Heart right ventricle (tissue), 16 donors: ENCODE measurements around the gene ADD2. TPM values are rescaled to one million over a fixed set of nuclear protein-coding genes. Genes with fewer than 3 reads are reported as not detected.

Source experiments
- ATAC-seq, 8 donors: fragments of 200-7000 bp; cut with Tn5 transposase; one replicate each; pipeline ENCODE4 v1.9.1; 2020; ENCODE audit warnings: mild to moderate bottlenecking in 8 of 8, moderate library complexity in 8 of 8, moderate number of reproducible peaks in 1 of 8
- DNase-seq, 2 donors: peaks; one replicate each; pipeline ENCODE4 v3.0.0-alpha.2; 2020
- H3K27ac ChIP-seq, 10 donors: fragments of 200-600 bp; sonication (generic) in 2 of 10; one replicate each; pipeline versions ENCODE4 v1.5.0 to v1.8.0; 2020 to 2022; ENCODE audit warnings: mild to moderate bottlenecking in 3 of 10
- H3K27me3 ChIP-seq, 7 donors: fragments of 200-600 bp; one replicate each; pipeline ENCODE4 v1.8.0; 2021 to 2022; ENCODE audit warnings: mild to moderate bottlenecking in 2 of 7
- H3K36me3 ChIP-seq, 9 donors: fragments of 200-600 bp; sonication (generic) in 1 of 9; one replicate each; pipeline versions ENCODE4 v1.5.0 to v1.8.0; 2020 to 2022; ENCODE audit warnings: mild to moderate bottlenecking in 2 of 9
- H3K4me1 ChIP-seq, 9 donors: fragments of 200-600 bp; sonication (generic) in 1 of 9; one replicate each; pipeline versions ENCODE4 v1.5.0 to v1.8.0; 2020 to 2022; ENCODE audit warnings: mild to moderate bottlenecking in 4 of 9
- H3K4me3 ChIP-seq, 10 donors: fragments of 200-600 bp; sonication (generic) in 2 of 10; one replicate each; pipeline versions ENCODE4 v1.5.0 to v1.8.0; 2020 to 2022; ENCODE audit warnings: mild to moderate bottlenecking in 7 of 10, moderate library complexity in 2 of 10
- H3K9me3 ChIP-seq, 11 donors: fragments of 200-600 bp in 10 of 11; sonication (generic) in 2 of 11; one replicate each; pipeline versions ENCODE4 v1.5.0 to v1.8.0; 2013 to 2022; ENCODE audit warnings: mild to moderate bottlenecking in 2 of 11, control low read depth in 1 of 11, moderate library complexity in 1 of 11
- WGBS, 2 donors: extraction: QIAGEN DNeasy Blood & Tissue Kit; methylation state at CpG; one replicate each; pipeline ENCODE4 v1.1.7; 2013; ENCODE audit warnings: inconsistent platforms in 1 of 2; 5-methylcytosine and 5-hydroxymethylcytosine counted together
- intact Hi-C, 10 donors: fragments of 100-400 bp; cut with DNase I; formaldehyde crosslinking; loops; one replicate each; pipeline versions ENCODE4 v1.11.1 to v1.14.2; 2022
- polyA plus RNA-seq, 2 donors: library from polyadenylated mRNA; stranded (reverse); fragments of 200-250 nt; gene quantifications; one replicate each; pipeline ENCODE4 v1.2.3, GENCODE V29; 2013
- total RNA-seq, 10 donors: library from RNA; stranded (reverse); fragmentation: NEBNext Ultra II Directional in 3 of 10; extraction: Animal tissue kit (Norgen Biotek cat#: 25700) in 3 of 10; gene quantifications; one replicate each; pipeline versions ENCODE4 v1.2.1 to v1.2.4, GENCODE V29; 2021 to 2023
- TF ChIP-seq, protein P1 (sequence below), 9 donors: fragments of 200-600 bp; sonication (generic) in 2 of 9; IDR thresholded peaks; one replicate each; pipeline versions ENCODE4 v1.5.0 to v1.8.0; 2021 to 2022; ENCODE audit warnings: antibody characterized with exemption in 9 of 9, mild to moderate bottlenecking in 5 of 9, moderate library complexity in 1 of 9
- donor health status: Arrhythmogenic right ventricular cardiomyopathy.
- donor health status: ischemic (EF 13 %, LVEDD 7.1; RV severe dilation, severe dysfunction).
- donor health status: healthy with polysubstance abuse.
- donor health status: DM: no; HTN: yes; CAD: no.
- donor health status: DM: no; HTN: no; CAD: no.
- donor health status: ischemic (EF 25% LVEDD 6.9; RV normal size, moderate dysfunction).
- donor health status: ischemic (EF 25% LVEDD 5.7; RV mildly dilated, moderate dysfunction).
- donor health status: healthy.
- donor health status: DM: yes; HTN: yes; CAD: no.
- donor health status: Ischemic cardiomyopathy.
- donor health status: ischemic (EF 35%, LVEDD 5.7; RV mildly dilated, moderate dysfunction).
- donor health status: nonischemic (EF 11% LVEDD 7.7; RV severe dilation, severe dysfunction).
- donor health status: DM: yes; HTN: yes; CAD: no.
- donor health status: PGD.
- donor health status: ischemic (EF 29% LVEDD 5.4; RV normal size, mild dysfunction).
- donor health status: nonischemic (EF 23%, LVEDD 6.1; RV moderate dilation, normal function).

ADD2 gene
- total and polyA plus RNA-seq, 12 donors, result 0.16 to 5.7 (median 2.2) TPM

DNA sequence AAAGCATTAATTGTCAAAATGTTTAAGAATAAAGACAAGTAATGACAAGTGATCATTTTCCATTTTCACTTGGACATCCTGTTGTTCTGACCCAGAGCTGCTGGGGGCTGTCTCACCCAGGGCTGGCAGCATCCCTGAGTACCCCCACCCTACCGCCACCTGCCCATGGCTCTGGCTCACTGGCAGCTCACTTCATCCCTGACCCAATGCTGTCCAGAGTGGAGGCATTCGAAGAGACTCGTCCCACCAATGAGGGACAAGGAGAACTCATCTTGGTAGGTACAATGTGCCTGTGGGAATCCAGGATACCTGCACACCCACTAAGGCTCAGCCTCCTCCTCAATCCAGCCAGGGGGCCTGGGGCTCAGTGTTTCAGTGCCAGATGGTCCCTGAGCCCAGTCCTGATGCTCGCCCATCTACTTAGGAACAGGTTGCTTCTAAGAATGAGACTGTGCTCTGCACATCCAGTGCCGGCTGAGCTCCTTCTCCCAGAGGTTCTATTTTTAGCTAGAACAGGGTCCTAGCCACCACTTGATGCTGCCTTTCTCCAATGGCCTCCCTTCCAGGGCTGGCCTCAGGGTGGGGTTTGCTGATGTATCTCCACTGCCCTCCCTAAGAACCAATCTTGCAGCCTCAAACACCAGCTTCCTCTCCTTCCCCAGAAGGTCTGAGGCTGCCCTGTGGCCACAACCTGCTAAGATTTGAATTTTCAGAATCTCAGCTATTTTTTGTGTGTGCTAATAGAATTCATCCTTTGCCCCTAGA, 53.7 kb downstream of the ADD2 start:
- TF ChIP-seq, protein P1, sequence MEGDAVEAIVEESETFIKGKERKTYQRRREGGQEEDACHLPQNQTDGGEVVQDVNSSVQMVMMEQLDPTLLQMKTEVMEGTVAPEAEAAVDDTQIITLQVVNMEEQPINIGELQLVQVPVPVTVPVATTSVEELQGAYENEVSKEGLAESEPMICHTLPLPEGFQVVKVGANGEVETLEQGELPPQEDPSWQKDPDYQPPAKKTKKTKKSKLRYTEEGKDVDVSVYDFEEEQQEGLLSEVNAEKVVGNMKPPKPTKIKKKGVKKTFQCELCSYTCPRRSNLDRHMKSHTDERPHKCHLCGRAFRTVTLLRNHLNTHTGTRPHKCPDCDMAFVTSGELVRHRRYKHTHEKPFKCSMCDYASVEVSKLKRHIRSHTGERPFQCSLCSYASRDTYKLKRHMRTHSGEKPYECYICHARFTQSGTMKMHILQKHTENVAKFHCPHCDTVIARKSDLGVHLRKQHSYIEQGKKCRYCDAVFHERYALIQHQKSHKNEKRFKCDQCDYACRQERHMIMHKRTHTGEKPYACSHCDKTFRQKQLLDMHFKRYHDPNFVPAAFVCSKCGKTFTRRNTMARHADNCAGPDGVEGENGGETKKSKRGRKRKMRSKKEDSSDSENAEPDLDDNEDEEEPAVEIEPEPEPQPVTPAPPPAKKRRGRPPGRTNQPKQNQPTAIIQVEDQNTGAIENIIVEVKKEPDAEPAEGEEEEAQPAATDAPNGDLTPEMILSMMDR (IDR thresholded peaks at IDR 0.05), result no peak
- H3K9me3 ChIP-seq, result no peaks in the 10 kb centered on the region
- no peaks in the 10 kb centered on the region for H3K36me3 ChIP-seq
- no peak overlapping the region for H3K4me3 ChIP-seq
- WGBS, 2 donors, result 87% methylated on average over 5 of the region's 5 CpGs
- ATAC-seq, result no peak
- H3K27ac ChIP-seq, result no peak overlapping the region
- H3K27me3 ChIP-seq, result no peaks in the 10 kb centered on the region
- no peaks in the 10 kb centered on the region for H3K4me1 ChIP-seq
- intact Hi-C loops, result no loop called here
- DNase-seq, result no peak

DNA sequence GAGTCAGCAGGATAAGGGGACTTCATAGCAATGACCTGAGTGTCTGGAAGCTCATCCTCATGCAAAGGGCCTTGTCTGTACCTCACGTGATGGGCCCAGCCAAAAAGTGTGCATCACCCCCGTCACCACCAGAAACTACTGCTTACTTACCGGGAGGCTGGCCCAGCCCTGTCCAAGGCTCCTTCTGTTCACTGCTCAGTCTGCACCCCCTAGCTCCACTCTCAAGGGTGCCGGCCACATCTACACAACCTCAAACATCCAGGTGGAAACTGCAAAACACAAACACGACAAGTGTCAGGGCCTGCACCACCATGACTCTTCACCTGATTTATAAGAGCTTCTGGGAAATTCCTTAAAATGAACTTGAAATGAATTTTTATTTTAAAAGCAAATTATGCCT, 55.1 kb downstream of the ADD2 start:
- Histone ChIP-seq H3K9me3 (no peaks in the 10 kb centered on the region), H3K4me1 (no peaks in the 10 kb centered on the region), H3K27me3 (no peaks in the 10 kb centered on the region), H3K4me3 (no peak overlapping the region), H3K36me3 (no peaks in the 10 kb centered on the region), H3K27ac (no peak overlapping the region)
- ATAC-seq (no peak), DNase-seq (no peak)
- WGBS, 2 donors, result 92 to 96% methylated on average over 5 of the region's 5 CpGs
- intact Hi-C loops, result no loop called here
- TF ChIP-seq, protein P1 (IDR thresholded peaks at IDR 0.05), result no peak

DNA sequence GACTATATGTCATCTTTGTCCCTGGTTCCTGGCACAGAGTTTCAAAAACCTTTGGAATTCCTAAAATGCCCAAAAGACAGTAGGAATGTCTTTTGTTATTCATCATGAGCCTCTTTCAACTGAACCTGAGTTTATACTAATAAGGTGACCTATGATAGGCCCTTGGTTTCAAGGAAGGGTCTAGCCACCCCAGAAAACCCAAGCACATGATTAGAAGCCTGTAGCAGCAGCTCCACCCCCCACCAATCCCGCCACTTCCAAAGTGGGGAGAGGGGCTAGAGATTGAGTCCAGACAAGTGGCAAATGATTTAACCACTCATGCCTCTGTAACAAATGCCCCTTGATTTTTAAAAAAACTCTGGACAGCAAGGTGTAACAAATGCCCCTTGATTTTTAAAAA, 56.8 kb downstream of the ADD2 start:
- Histone ChIP-seq H3K4me3 (no peak overlapping the region), H3K27me3 (no peaks in the 10 kb centered on the region), H3K9me3 (no peaks in the 10 kb centered on the region), H3K36me3 (no peaks in the 10 kb centered on the region), H3K4me1 (no peaks in the 10 kb centered on the region), H3K27ac (no peak overlapping the region)
- 89 to 94% methylated on average over 1 of the region's 1 CpG for WGBS, 2 donors
- TF ChIP-seq, protein P1 (IDR thresholded peaks at IDR 0.05), result no peak
- DNase-seq (no peak), ATAC-seq (no peak)
- intact Hi-C loops, result no loop called here

DNA sequence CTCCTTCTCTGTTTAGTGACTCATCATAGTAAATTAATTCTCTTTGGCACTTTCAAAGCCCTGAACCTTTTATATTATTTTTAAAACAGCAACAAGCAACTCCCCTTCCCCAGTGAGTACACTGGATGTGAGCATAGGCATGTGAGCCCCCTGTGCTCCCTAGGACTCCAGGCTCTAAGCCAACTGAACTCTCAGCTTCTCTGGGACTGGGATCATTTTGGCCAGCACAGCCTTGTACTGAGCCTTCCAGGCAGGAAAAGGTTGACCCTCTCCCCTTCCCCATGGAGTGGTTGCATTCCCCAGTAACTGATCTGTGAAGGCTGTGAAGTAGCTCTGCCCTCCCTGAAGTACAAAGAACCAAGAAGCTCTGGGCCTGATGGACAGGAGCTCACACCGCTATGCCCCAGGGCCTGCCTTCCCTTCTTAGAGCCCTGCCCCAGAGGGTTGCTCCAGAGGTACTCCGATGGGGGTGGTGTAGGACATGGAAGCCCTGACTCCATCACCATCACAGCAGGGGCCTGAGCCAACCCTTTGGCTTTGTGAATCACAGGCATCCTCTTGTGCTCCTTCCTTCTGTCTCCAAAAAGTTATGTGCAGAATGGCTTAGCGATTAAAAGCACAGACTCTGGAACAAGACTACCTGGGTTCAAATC, 57.8 kb downstream of the ADD2 start:
- no peak for ATAC-seq
- no peak for DNase-seq
- TF ChIP-seq, protein P1 (IDR thresholded peaks at IDR 0.05), result no peak
- no peak overlapping the region for H3K27ac ChIP-seq
- H3K4me1 ChIP-seq, result no peaks in the 10 kb centered on the region
- no peak overlapping the region for H3K4me3 ChIP-seq
- 88 to 93% methylated on average over 3 of the region's 3 CpGs for WGBS, 2 donors
- H3K36me3 ChIP-seq, result no peaks in the 10 kb centered on the region
- intact Hi-C loops, result no loop called here
- H3K27me3 ChIP-seq, result no peaks in the 10 kb centered on the region
- H3K9me3 ChIP-seq, result no peaks in the 10 kb centered on the region
